Measurements from ENCODE around the gene TAF5L.

The TAF5L gene

GRCh38 chr1:229664133-229664689 lies 38.3 kb upstream of the TAF5L start:
- no peak overlapping the region for H3K4ac ChIP-seq (ENCODE audit: low read depth in 1 of 2, low read length in 2 of 2)
- H2AFZ ChIP-seq (ENCODE audit: low read depth, low read length), result no peak overlapping the region
- no peaks in the 10 kb centered on the region for H3K27me3 ChIP-seq (ENCODE audit: control insufficient read depth in 1 of 2, insufficient read depth in 1 of 2, low read length in 2 of 2)
- peaks cover 4% of the 10 kb centered on the region for H3K79me1 ChIP-seq (replicated peaks; ENCODE audit: low read length, poor library complexity, severe bottlenecking)
- H4K91ac ChIP-seq (ENCODE audit: low read length), result no peak overlapping the region
- no peak overlapping the region for H2BK12ac ChIP-seq (ENCODE audit: low read length in 2 of 2)
- H2BK120ac ChIP-seq (ENCODE audit: low read depth, low read length), result no peak overlapping the region
- WGBS, result 67% methylated on average over 9 of the region's 9 CpGs
- H3K27ac ChIP-seq (ENCODE audit: low read length, poor library complexity, severe bottlenecking), result no peak overlapping the region
- H4K8ac ChIP-seq (ENCODE audit: low read length), result no peak overlapping the region
- no peak overlapping the region for H3K4me3 ChIP-seq (ENCODE audit: insufficient read depth in 1 of 2, low read depth in 1 of 2, low read length in 2 of 2)
- H2BK5ac ChIP-seq (ENCODE audit: low read depth, low read length, poor library complexity, severe bottlenecking), result no peak overlapping the region
- DNase-seq, result peak; percentile 81
- no peak overlapping the region for H3K4me2 ChIP-seq (ENCODE audit: low read length, poor library complexity, severe bottlenecking)
- no peak overlapping the region for H2BK15ac ChIP-seq (ENCODE audit: low read depth, poor library complexity, severe bottlenecking)
- H3K14ac ChIP-seq (ENCODE audit: low read length in 2 of 2), result no peak overlapping the region
- H2AK5ac ChIP-seq (ENCODE audit: low read length, severe bottlenecking), result no peak overlapping the region
- H3K4me1 ChIP-seq (ENCODE audit: control insufficient read depth, insufficient read depth, low read depth, low read length), result peaks cover 13% of the 10 kb centered on the region
- no peak overlapping the region for H3K23ac ChIP-seq (ENCODE audit: low read length in 2 of 2)
- H3K9me3 ChIP-seq (ENCODE audit: control insufficient read depth, low read length), result no peaks in the 10 kb centered on the region
- no peak overlapping the region for H3K9ac ChIP-seq (ENCODE audit: low read length)
- no peak overlapping the region for H3K18ac ChIP-seq (ENCODE audit: low read depth in 1 of 2, low read length in 2 of 2)
- H3K36me3 ChIP-seq (ENCODE audit: control insufficient read depth in 1 of 2, insufficient read depth in 2 of 2, low read depth in 1 of 2, low read length in 2 of 2), result peaks cover 18% of the 10 kb centered on the region in 2 experiments

GRCh38 chr1:229661897-229662296 lies 36.0 kb upstream of the TAF5L start:
- Histone ChIP-seq H3K4me3 (ENCODE audit: insufficient read depth in 1 of 2, low read depth in 1 of 2, low read length in 2 of 2) (no peak overlapping the region), H2BK12ac (ENCODE audit: low read length in 2 of 2) (peak overlapping the region; percentile 24 to 71), H3K4ac (ENCODE audit: low read depth in 1 of 2, low read length in 2 of 2) (no peak overlapping the region), H2BK15ac (ENCODE audit: low read depth, poor library complexity, severe bottlenecking) (peak overlapping the region; percentile 74), H2BK120ac (ENCODE audit: low read depth, low read length) (no peak overlapping the region), H2AK5ac (ENCODE audit: low read length, severe bottlenecking) (peak overlapping the region; percentile 34), H3K27me3 (ENCODE audit: control insufficient read depth in 1 of 2, insufficient read depth in 1 of 2, low read length in 2 of 2) (no peaks in the 10 kb centered on the region), H2AFZ (ENCODE audit: low read depth, low read length) (no peak overlapping the region), H3K4me2 (ENCODE audit: low read length, poor library complexity, severe bottlenecking) (no peak overlapping the region), H3K4me1 (ENCODE audit: control insufficient read depth, insufficient read depth, low read depth, low read length) (peaks cover 13% of the 10 kb centered on the region), H3K36me3 (ENCODE audit: control insufficient read depth in 1 of 2, insufficient read depth in 2 of 2, low read depth in 1 of 2, low read length in 2 of 2) (peaks cover 22 to 37% of the 10 kb centered on the region in 2 experiments), H2BK5ac (ENCODE audit: low read depth, low read length, poor library complexity, severe bottlenecking) (no peak overlapping the region), H3K23ac (ENCODE audit: low read length in 2 of 2) (no peak overlapping the region), H3K27ac (ENCODE audit: low read length, poor library complexity, severe bottlenecking) (no peak overlapping the region), H4K91ac (ENCODE audit: low read length) (peak overlapping the region; percentile 70), H3K14ac (ENCODE audit: low read length in 2 of 2) (no peak overlapping the region), H3K18ac (ENCODE audit: low read depth in 1 of 2, low read length in 2 of 2) (no peak overlapping the region), H3K9ac (ENCODE audit: low read length) (no peak overlapping the region), H3K9me3 (ENCODE audit: control insufficient read depth, low read length) (no peaks in the 10 kb centered on the region), H3K79me1 (replicated peaks; ENCODE audit: low read length, poor library complexity, severe bottlenecking) (peaks cover 7% of the 10 kb centered on the region), H4K8ac (ENCODE audit: low read length) (peak overlapping the region; percentile 36)
- no peak for DNase-seq
- 96% methylated on average over 8 of the region's 8 CpGs for WGBS

- Histone ChIP-seq H2BK12ac (ENCODE audit: low read length in 2 of 2) (peak overlapping the region in 1 of 2 experiments; percentile 71), H3K18ac (ENCODE audit: low read depth in 1 of 2, low read length in 2 of 2) (no peak overlapping the region), H3K4me3 (ENCODE audit: insufficient read depth in 1 of 2, low read depth in 1 of 2, low read length in 2 of 2) (no peak overlapping the region), H3K4me2 (ENCODE audit: low read length, poor library complexity, severe bottlenecking) (no peak overlapping the region), H4K8ac (ENCODE audit: low read length) (no peak overlapping the region), H2AFZ (ENCODE audit: low read depth, low read length) (no peak overlapping the region), H4K91ac (ENCODE audit: low read length) (peak overlapping the region; percentile 66), H3K4me1 (ENCODE audit: control insufficient read depth, insufficient read depth, low read depth, low read length) (peaks cover 11% of the 10 kb centered on the region), H3K4ac (ENCODE audit: low read depth in 1 of 2, low read length in 2 of 2) (no peak overlapping the region), H3K27ac (ENCODE audit: low read length, poor library complexity, severe bottlenecking) (no peak overlapping the region), H3K9me3 (ENCODE audit: control insufficient read depth, low read length) (no peaks in the 10 kb centered on the region), H2BK15ac (ENCODE audit: low read depth, poor library complexity, severe bottlenecking) (no peak overlapping the region), H2AK5ac (ENCODE audit: low read length, severe bottlenecking) (peak overlapping the region; percentile 23), H3K23ac (ENCODE audit: low read length in 2 of 2) (no peak overlapping the region), H2BK120ac (ENCODE audit: low read depth, low read length) (no peak overlapping the region), H3K9ac (ENCODE audit: low read length) (no peak overlapping the region), H3K79me1 (replicated peaks; ENCODE audit: low read length, poor library complexity, severe bottlenecking) (peaks cover 8% of the 10 kb centered on the region), H2BK5ac (ENCODE audit: low read depth, low read length, poor library complexity, severe bottlenecking) (no peak overlapping the region), H3K36me3 (ENCODE audit: control insufficient read depth in 1 of 2, insufficient read depth in 2 of 2, low read depth in 1 of 2, low read length in 2 of 2) (peaks cover 22 to 44% of the 10 kb centered on the region in 2 experiments), H3K27me3 (ENCODE audit: control insufficient read depth in 1 of 2, insufficient read depth in 1 of 2, low read length in 2 of 2) (no peaks in the 10 kb centered on the region), H3K14ac (ENCODE audit: low read length in 2 of 2) (no peak overlapping the region)
- WGBS, result 63% methylated on average over 18 of the region's 19 CpGs
- peak; percentile 67 for DNase-seq
These were observed 35.3 kb upstream of the TAF5L start for GRCh38 chr1:229661022-229661877.

DNA sequence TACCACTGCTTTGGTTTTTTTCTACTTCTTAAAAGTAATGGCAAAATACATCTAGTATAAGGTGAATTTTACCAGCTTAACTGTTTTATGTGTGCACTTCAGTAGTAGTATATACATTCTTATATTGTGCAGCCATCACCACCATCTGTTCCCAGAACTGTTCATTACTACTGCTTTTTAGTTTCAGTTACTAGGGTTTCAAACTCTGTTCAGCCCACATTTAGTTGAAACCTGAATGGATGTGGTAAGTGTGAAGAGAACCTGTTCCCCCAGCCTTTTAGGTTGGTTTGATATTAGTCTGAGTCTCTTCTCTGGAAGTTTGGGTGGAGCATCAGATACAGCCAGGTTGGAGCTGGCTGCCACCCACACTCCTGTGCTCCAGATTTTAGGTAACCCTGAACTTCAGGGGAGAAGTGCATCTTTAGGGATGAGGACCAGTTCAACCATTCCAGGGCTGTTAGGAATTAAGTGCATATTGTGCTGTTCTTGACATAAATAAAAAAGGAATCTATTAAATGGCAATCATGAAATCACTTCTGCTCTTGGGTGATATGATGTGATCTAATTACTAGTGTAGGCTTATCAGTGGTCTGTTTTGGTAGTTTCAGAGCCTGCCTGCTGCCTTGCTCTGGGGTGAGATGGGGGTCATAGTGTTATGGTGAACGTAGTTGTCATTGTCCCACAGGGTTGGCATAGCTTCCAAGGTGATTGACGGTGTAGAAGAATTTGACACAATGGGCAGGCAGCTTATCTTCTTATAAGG lies 32.3 kb upstream of the TAF5L start:
- WGBS, result 100% methylated on average over 1 of the region's 2 CpGs
- Histone ChIP-seq H3K27me3 (ENCODE audit: control insufficient read depth in 1 of 2, insufficient read depth in 1 of 2, low read length in 2 of 2) (no peaks in the 10 kb centered on the region), H3K23ac (ENCODE audit: low read length in 2 of 2) (no peak overlapping the region)

More for the DNA sequence above, 32.3 kb upstream of the TAF5L start:
- H3K14ac ChIP-seq (ENCODE audit: low read length in 2 of 2), result no peak overlapping the region
- no peak overlapping the region for H2BK120ac ChIP-seq (ENCODE audit: low read depth, low read length)
- no peak overlapping the region for H3K4me3 ChIP-seq (ENCODE audit: insufficient read depth in 1 of 2, low read depth in 1 of 2, low read length in 2 of 2)
- no peak overlapping the region for H2BK15ac ChIP-seq (ENCODE audit: low read depth, poor library complexity, severe bottlenecking)
- H2AK5ac ChIP-seq (ENCODE audit: low read length, severe bottlenecking), result no peak overlapping the region
- no peak overlapping the region for H3K9ac ChIP-seq (ENCODE audit: low read length)
- H3K27ac ChIP-seq (ENCODE audit: low read length, poor library complexity, severe bottlenecking), result no peak overlapping the region
- no peaks in the 10 kb centered on the region for H3K9me3 ChIP-seq (ENCODE audit: control insufficient read depth, low read length)
- H3K4me1 ChIP-seq (ENCODE audit: control insufficient read depth, insufficient read depth, low read depth, low read length), result no peaks in the 10 kb centered on the region
- no peak overlapping the region for H3K18ac ChIP-seq (ENCODE audit: low read depth in 1 of 2, low read length in 2 of 2)
- peaks cover 8% of the 10 kb centered on the region for H3K79me1 ChIP-seq (replicated peaks; ENCODE audit: low read length, poor library complexity, severe bottlenecking)
- peaks cover 26 to 67% of the 10 kb centered on the region in 2 experiments for H3K36me3 ChIP-seq (ENCODE audit: control insufficient read depth in 1 of 2, insufficient read depth in 2 of 2, low read depth in 1 of 2, low read length in 2 of 2)
- no peak overlapping the region for H4K91ac ChIP-seq (ENCODE audit: low read length)
- no peak overlapping the region for H3K4ac ChIP-seq (ENCODE audit: low read depth in 1 of 2, low read length in 2 of 2)
- H2AFZ ChIP-seq (ENCODE audit: low read depth, low read length), result no peak overlapping the region
- H2BK5ac ChIP-seq (ENCODE audit: low read depth, low read length, poor library complexity, severe bottlenecking), result no peak overlapping the region
- no peak for DNase-seq
- no peak overlapping the region for H2BK12ac ChIP-seq (ENCODE audit: low read length in 2 of 2)
- no peak overlapping the region for H4K8ac ChIP-seq (ENCODE audit: low read length)
- H3K4me2 ChIP-seq (ENCODE audit: low read length, poor library complexity, severe bottlenecking), result no peak overlapping the region
